ENCODE data around the gene OLFML3.
"Not testable (repeated sequence)": the region's sequence is repeated elsewhere in the genome, so short reads cannot be mapped to it uniquely, and the experiment has no call there.

The OLFML3 gene

GRCh38 chr1:113990530-113990929 lies 11.3 kb downstream of the OLFML3 start:
- no peak for DNase-seq (ENCODE audit: insufficient read length, low spot score)
- no peak for FAIRE-seq

- FAIRE-seq (no peak), DNase-seq (ENCODE audit: insufficient read length, low spot score) (no peak)
Observed at GRCh38 chr1:113990961-113991360, 11.7 kb downstream of the OLFML3 start.

GRCh38 chr1:113991467-113991997 lies 12.3 kb downstream of the OLFML3 start:
- FAIRE-seq (no peak), DNase-seq (ENCODE audit: insufficient read length, low spot score) (no peak)

DNA sequence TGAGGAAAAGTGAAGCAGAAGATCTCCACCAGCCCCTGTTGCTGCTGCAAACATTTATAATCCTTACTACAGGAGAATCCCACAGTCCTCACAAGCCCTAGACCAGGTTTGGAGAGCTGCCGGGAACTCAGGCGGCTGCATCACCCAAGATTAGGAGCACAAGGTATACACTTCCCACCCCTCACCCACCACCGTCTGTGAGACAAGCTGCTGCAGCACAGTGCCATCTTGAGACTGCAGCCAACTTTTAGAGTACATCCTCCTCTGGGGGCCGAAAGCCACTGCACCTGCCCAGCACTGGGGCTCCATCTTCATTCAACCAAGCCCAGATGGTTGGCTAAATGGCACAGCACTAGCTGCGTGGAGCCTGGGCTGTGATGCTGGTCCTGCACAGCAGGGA lies 13.8 kb downstream of the OLFML3 start:
- DNase-seq (ENCODE audit: insufficient read length, low spot score), result no peak
- FAIRE-seq, result no peak

- no peak for FAIRE-seq
- DNase-seq (ENCODE audit: insufficient read length, low spot score), result no peak
Observed at GRCh38 chr1:113993766-113994165, 14.5 kb downstream of the OLFML3 start.

GRCh38 chr1:113995382-113995781 lies 16.1 kb downstream of the OLFML3 start:
- DNase-seq (ENCODE audit: insufficient read length, low spot score) (no peak), FAIRE-seq (no peak)

GRCh38 chr1:113998361-113998760 lies 19.1 kb downstream of the OLFML3 start:
- DNase-seq (ENCODE audit: insufficient read length, low spot score) (no peak), FAIRE-seq (no peak)

GRCh38 chr1:113999233-113999632 lies 20.0 kb downstream of the OLFML3 start:
- no peak for FAIRE-seq
- DNase-seq (ENCODE audit: insufficient read length, low spot score), result no peak

- FAIRE-seq, result no peak
- DNase-seq (ENCODE audit: insufficient read length, low spot score), result no peak
Observed at GRCh38 chr1:113999799-114000198, 20.5 kb downstream of the OLFML3 start.

DNA sequence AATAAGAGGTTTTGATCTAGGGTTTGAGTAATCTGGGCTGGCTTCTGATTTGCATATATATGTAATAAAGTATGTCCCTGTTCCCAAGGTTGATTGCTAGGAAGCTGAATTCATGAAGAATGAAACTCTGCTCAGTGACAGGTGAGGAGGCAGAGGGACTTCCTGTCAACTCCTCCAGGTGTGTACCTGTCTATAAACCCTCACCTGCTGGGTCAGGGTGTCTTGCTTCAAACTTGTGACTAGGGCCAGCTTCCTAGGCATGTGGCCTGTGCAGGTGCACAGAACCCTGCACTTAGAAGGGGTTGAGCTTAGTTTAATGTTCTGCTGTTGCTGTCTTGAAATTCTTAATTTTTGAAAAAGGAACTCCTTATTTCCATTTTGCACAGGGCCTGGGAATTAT lies 21.1 kb downstream of the OLFML3 start:
- DNase-seq (ENCODE audit: insufficient read length, low spot score) (no peak), FAIRE-seq (no peak)

DNA sequence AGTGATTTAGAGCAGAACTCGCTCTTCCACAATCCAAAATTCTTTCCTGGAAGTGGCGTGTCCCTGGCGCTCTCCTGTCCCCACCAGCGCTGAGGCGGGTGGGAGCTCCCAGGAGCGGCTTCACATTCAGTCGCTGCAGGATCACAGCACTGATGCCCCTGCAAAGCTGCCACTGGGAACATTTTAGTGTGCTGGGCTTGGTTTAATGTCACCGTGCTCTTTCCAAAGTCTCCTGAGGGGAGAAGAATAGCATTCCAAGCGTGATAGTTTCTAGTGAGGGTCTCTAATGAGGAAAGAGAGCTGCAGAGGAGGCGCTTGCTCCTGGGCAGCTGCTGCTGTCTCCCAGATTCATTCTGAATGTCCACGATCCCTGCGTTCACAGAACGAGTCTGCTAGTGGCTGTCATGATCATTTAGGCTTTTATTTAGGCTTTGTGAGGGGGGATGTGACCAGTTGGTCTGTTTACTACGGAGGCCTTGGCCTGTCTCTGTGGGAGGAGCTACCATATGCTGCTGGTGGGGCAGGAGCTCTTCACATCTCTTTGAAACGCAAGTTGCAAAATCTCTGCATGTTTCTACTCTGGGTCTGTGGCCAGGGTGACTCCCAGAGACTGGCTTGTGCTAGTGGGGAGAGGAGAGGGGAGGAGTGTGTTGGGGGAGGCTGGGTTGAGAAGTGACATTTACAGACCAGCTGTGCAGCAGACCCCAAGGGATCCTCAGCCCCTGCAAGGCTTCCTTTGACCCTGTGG lies 23.4 kb downstream of the OLFML3 start:
- no peak for DNase-seq (ENCODE audit: insufficient read length, low spot score)
- no peak for FAIRE-seq

DNA sequence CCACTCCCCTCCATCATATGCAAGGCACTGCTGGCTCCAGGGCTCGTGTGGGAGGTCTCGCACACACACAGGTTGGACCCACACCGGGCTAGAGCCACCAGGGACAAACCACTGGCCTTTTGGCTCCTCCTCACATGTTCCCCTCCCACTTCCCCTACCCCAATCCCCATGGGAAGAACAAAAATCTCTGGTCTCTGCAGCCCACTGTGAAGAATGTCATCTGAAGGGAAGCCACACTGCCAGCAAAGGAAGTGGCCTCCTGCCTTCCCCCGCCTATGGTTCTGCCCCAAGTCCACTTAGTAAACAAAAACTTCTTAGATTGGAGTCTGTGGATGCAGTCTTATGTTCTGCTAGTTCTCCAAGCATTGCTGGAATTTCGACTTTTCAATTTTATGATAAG lies 24.2 kb downstream of the OLFML3 start:
- DNase-seq (ENCODE audit: insufficient read length, low spot score), result no peak
- no peak for FAIRE-seq

DNA sequence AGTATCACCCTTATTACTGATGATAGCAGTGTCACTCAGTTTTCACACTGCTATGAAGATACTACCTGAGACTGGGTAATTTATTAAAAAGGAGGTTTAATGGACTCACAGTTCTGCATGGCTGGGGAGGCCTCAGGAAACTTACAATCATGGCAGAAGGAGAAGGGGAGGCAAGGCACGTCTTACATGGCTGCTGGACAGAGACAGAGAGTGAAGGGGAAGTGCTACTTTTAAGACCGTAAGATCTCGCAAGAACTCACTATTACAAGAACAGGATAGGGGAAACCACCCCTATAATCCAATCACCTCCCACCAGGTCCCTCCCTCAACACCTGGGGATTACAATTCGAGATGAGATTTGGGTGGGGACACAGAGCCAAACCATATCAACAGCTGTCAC lies 27.6 kb downstream of the OLFML3 start:
- not testable (repeated sequence) for DNase-seq (ENCODE audit: insufficient read length, low spot score); FAIRE-seq

DNA sequence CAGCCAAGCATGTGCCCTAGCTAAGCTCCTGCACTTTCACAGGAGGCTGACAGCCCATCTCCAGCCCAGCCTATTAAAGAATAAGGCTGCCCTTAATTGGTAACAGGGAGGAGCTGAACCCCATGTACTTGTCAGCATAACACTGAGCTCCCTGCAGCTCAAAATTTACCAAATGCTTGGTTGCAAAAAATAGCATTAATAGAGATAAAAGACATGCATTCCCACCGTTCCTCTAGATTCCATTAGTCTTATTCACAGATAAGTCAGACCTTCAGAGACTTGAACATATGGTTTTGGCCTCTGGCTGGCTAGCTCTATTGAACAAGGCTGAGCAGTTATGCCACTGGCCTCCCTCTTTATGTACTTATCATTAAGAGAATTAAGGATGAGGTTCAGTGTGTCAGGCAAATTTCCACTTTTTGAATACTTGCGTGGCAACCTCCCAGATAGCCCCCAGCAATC lies 29.2 kb downstream of the OLFML3 start:
- DNase-seq (ENCODE audit: insufficient read length, low spot score) (no peak), FAIRE-seq (no peak)

DNA sequence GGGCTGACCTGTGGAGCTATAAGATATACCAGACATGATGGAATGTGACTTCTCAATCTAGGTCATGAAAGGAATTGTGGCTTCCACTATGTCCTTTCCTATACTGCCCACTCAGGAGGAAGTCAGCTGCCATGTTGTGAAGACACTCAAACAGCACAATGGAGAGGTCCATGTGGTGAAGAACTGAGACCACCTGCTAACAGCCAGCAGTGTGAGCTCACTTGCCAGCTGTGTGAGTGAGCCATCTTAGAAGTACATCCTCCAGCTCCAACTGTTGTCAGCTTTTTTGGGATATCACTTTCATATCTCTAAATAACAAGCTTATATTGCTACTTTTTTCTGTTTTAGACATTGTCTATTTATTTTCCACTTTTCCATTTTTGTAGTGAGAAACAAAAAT lies 29.7 kb downstream of the OLFML3 start:
- FAIRE-seq (no peak), DNase-seq (ENCODE audit: insufficient read length, low spot score) (no peak)

GRCh38 chr1:114009393-114009792 lies 30.1 kb downstream of the OLFML3 start:
- FAIRE-seq (no peak), DNase-seq (ENCODE audit: insufficient read length, low spot score) (no peak)

DNA sequence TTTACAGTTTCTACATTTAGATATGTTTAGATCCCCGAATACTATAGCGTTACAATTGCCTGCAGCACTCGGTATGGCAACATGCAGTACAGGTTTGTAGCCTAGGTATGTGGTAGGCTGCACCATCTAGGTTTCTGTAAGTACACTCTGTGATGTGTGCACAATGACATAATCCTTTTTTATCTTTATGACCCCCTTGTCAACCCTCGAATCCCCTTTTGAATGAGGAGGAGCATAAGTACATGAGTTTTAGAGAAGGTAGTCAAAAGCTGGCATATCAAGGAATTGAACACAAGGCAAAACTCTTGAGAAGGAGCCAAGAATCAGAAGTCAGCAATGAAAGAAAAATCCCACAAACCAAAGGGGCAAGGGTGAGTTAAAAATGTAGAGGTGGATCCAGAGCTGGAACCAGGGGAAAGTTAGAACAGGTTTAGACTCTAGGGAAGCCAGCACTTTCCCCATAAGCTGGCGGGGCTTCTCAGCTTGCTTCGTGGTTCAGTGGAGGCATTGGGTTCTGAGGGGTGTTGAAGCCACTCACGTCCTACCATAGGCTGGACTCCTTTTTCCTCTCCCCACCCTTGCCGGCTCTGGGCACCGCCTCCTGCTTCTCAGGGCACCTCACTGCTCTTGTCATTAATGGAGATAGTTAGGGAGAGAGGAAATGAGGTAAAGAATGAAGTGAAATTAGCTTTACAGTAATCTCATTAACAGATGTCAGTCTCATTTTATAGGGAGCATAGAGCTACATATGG lies 31.3 kb downstream of the OLFML3 start:
- DNase-seq (ENCODE audit: insufficient read length, low spot score) (no peak), FAIRE-seq (no peak)

GRCh38 chr1:114011796-114012195 lies 32.5 kb downstream of the OLFML3 start:
- no peak for DNase-seq (ENCODE audit: insufficient read length, low spot score)
- FAIRE-seq, result no peak

DNA sequence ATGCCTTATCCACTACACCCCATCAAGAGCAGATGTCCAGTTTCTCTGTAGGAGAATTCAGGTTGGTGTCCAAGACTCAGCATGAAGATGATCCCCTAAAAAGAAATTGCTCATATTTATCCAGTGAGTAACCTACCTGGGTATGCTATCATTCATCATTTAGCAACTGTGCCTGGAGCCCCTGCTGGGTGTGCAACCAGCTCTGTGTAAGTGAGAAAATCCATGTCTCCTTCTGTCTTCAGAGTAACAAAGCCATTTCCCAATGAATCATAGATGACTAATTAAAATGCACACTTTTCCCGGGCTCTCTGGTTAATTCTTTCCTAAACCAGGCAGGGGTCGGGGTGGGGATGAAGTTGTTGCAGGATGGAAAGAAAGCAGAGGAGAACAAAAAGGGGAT lies 35.8 kb downstream of the OLFML3 start:
- FAIRE-seq (no peak), DNase-seq (ENCODE audit: insufficient read length, low spot score) (no peak)

GRCh38 chr1:114019724-114020123 lies 40.5 kb downstream of the OLFML3 start:
- DNase-seq (ENCODE audit: insufficient read length, low spot score); FAIRE-seq: not testable (repeated sequence)

DNA sequence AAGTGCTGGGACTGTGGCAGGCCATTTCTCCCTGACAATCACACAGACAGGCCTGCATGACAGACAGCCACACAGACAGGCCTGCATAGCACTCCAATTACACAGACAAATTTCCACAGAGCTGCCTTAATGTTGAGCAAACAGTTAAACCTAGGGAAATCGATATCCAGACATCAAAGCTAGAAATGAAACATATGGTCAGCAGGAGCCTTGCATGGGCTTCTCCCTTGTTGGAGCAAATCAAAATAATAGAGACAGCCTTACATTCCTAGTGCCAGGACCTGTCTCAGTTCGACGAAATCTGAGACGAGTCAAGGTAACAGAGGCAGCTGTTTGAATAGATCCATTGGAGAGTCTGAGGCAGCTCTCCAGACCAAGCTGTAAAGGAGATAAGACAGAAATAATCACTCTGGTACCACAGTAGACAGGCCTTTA lies 42.4 kb downstream of the OLFML3 start:
- FAIRE-seq, result no peak
- no peak for DNase-seq (ENCODE audit: insufficient read length, low spot score)

- FAIRE-seq (no peak), DNase-seq (ENCODE audit: insufficient read length, low spot score) (no peak)
Observed at GRCh38 chr1:114022877-114023276, 43.6 kb downstream of the OLFML3 start.

All from GM19239 (cell line).